CD4-positive, alpha-beta T cell (primary cell): ENCODE data around the gene ZSCAN25. TPM values are rescaled to one million over a fixed set of nuclear protein-coding genes. Genes with fewer than 3 reads are reported as not detected.

Source experiments
- ATAC-seq: fragments of 200-7000 bp; cut with Tn5 transposase; one replicate; pipeline ENCODE4 v1.10.0; 2022; ENCODE audit warnings: mild to moderate bottlenecking; ENCODE audit not compliant: poor library complexity
- CTCF ChIA-PET: fragments of 350-600 bp; sonication (Branson Sonifier 250); formaldehyde crosslinking; loops from one replicate; lab custom pipeline; 2021; ENCODE audit warnings: antibody characterized with exemption, inconsistent platforms; lab: Charles Lee
- POLR2A ChIA-PET: fragments of 350-600 bp; sonication (Branson Sonifier 250); formaldehyde crosslinking; loops from one replicate; lab custom pipeline; 2021; ENCODE audit warnings: antibody characterized with exemption, inconsistent platforms; lab: Charles Lee
- DNase-seq, 14 experiments: peaks; one replicate each; pipeline ENCODE4 v3.0.0-alpha.2; 2013 to 2020; ENCODE audit warnings: mixed read lengths in 2 of 14
- H3K27ac ChIP-seq, 2 donors: one replicate each; pipeline versions ENCODE4 v1.5.1 to v1.7.0; 2013; ENCODE audit warnings: low read length in 2 of 2, low read depth in 1 of 2, mild to moderate bottlenecking in 1 of 2
- H3K27me3 ChIP-seq, 2 experiments: 1 replicate in 1 of 2; 2 replicates in 1 of 2; pipeline versions ENCODE4 v1.6.1 to v1.7.0; 2013; ENCODE audit warnings: low read length in 2 of 2, control low read depth in 1 of 2, mild to moderate bottlenecking in 1 of 2, moderate library complexity in 1 of 2; ENCODE audit not compliant: insufficient read depth in 2 of 2, control insufficient read depth in 1 of 2
- H3K36me3 ChIP-seq: one replicate; pipeline ENCODE4 v1.6.1; 2013; ENCODE audit warnings: low read length, control low read depth; ENCODE audit not compliant: insufficient read depth
- H3K4me1 ChIP-seq: one replicate; pipeline ENCODE4 v1.6.1; 2013; ENCODE audit warnings: low read length, control low read depth; ENCODE audit not compliant: insufficient read depth
- H3K4me3 ChIP-seq: one replicate; pipeline ENCODE4 v1.5.1; 2013; ENCODE audit warnings: mild to moderate bottlenecking, low read length, moderate library complexity
- H3K9me3 ChIP-seq, 2 experiments: 1 replicate in 1 of 2; 2 replicates in 1 of 2; pipeline versions ENCODE4 v1.6.1 to v1.7.0; 2013; ENCODE audit warnings: low read length in 2 of 2, mild to moderate bottlenecking in 2 of 2, control low read depth in 1 of 2, moderate library complexity in 1 of 2; ENCODE audit not compliant: control insufficient read depth in 1 of 2, insufficient read depth in 1 of 2
- H3K27ac Mint-ChIP-seq: one replicate; pipeline ENCODE4 v1.8.0; 2020; ENCODE audit warnings: mixed read lengths
- H3K27me3 Mint-ChIP-seq: one replicate; pipeline ENCODE4 v1.8.0; 2021; ENCODE audit warnings: mixed read lengths
- H3K36me3 Mint-ChIP-seq: one replicate; pipeline ENCODE4 v1.8.0; 2021; ENCODE audit warnings: low read depth, mixed read lengths
- H3K4me1 Mint-ChIP-seq: one replicate; pipeline ENCODE4 v1.8.0; 2021; ENCODE audit warnings: low read depth, mixed read lengths
- H3K4me3 Mint-ChIP-seq: one replicate; pipeline ENCODE4 v1.8.0; 2020; ENCODE audit warnings: mild to moderate bottlenecking, mixed read lengths
- H3K9me3 Mint-ChIP-seq: one replicate; pipeline ENCODE4 v1.8.0; 2020; ENCODE audit warnings: mixed read lengths
- intact Hi-C, 2 experiments: fragments of 100-400 bp; cut with DNase I in 1 of 2; cut with micrococcal nuclease in 1 of 2; formaldehyde crosslinking; loops; one replicate each; pipeline versions ENCODE4 v1.15.1 to v1.9.0; 2023 to 2025; cut with DNase I, micrococcal nuclease
- total RNA-seq, 174 experiments: library from RNA in 2 of 174; stranded (reverse) in 2 of 174; gene quantifications; one replicate each; pipeline ENCODE4 v1.2.3 and lab custom pipeline; 2021 to 2026
- TF ChIP-seq, protein P1 (sequence below): fragments of 200-600 bp; IDR thresholded peaks from one replicate; pipeline ENCODE4 v1.8.0; 2022; ENCODE audit warnings: antibody characterized with exemption, mild to moderate bottlenecking

ZSCAN25 gene
- total RNA-seq, 2 experiments from 2014 or later = 41.5 to 44.2 TPM

DNA sequence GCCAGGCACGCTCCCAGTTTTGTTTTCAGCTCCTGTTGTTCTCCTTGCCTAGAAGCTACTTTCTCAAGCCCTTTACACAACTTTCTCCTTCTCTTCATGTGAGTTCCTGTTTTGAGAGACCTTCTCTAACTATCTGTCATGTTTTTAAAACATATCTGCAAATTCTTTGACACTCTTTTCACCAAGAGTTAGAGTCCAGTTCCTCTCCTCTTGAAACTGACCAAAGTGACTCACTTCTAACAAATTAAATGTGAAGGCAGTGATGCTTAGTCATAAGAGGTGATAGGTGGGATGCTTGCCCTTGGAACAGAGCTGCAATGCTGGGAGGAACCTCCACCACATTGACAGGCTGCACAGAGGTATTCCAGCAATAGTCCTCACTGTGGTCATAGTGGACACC is 25.3 kb downstream of the ZSCAN25 start:
- Mint-ChIP-seq H3K4me3 (no peak overlapping the region), H3K9me3 (no peaks in the 10 kb centered on the region), H3K36me3 (peaks cover 70% of the 10 kb centered on the region), H3K27ac (no peak overlapping the region), H3K27me3 (no peaks in the 10 kb centered on the region), H3K4me1 (no peaks in the 10 kb centered on the region)
- CTCF ChIA-PET = no interaction called here
- Histone ChIP-seq H3K27ac (no peak overlapping the region), H3K4me1 (no peaks in the 10 kb centered on the region), H3K9me3 (no peaks in the 10 kb centered on the region), H3K4me3 (no peak overlapping the region), H3K36me3 (peaks cover 9% of the 10 kb centered on the region), H3K27me3 (no peaks in the 10 kb centered on the region)
- no peak for ATAC-seq
- intact Hi-C loops = no loop called here
- POLR2A ChIA-PET = no interaction called here
- TF ChIP-seq, protein P1, sequence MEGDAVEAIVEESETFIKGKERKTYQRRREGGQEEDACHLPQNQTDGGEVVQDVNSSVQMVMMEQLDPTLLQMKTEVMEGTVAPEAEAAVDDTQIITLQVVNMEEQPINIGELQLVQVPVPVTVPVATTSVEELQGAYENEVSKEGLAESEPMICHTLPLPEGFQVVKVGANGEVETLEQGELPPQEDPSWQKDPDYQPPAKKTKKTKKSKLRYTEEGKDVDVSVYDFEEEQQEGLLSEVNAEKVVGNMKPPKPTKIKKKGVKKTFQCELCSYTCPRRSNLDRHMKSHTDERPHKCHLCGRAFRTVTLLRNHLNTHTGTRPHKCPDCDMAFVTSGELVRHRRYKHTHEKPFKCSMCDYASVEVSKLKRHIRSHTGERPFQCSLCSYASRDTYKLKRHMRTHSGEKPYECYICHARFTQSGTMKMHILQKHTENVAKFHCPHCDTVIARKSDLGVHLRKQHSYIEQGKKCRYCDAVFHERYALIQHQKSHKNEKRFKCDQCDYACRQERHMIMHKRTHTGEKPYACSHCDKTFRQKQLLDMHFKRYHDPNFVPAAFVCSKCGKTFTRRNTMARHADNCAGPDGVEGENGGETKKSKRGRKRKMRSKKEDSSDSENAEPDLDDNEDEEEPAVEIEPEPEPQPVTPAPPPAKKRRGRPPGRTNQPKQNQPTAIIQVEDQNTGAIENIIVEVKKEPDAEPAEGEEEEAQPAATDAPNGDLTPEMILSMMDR = no peak
- DNase-seq = no peak

DNA sequence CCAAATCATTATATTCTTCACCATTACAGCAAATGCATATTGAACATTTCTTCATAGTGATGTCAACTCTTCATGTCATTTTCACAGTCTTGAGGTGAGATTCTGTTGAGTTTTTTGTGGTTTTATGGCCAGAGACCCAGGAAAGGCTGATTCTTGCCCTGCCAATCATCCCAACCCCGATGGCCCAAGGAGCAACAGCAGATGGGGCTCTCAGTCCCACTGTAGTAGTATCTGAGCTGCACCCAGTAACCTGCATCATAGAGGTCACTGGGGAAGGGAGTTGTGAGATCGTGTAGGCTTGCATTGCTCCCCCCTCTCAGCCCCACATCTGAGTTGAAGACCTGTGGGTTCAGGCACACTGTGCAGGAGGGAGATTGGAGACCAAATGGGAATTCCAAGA is 26.7 kb downstream of the ZSCAN25 start:
- Histone ChIP-seq H3K9me3 (no peaks in the 10 kb centered on the region), H3K4me3 (no peak overlapping the region), H3K27ac (no peak overlapping the region), H3K36me3 (peaks cover 7% of the 10 kb centered on the region), H3K4me1 (no peaks in the 10 kb centered on the region), H3K27me3 (no peaks in the 10 kb centered on the region)
- CTCF ChIA-PET = no interaction called here
- TF ChIP-seq, protein P1 = no peak
- Mint-ChIP-seq H3K27ac (no peak overlapping the region), H3K4me1 (no peaks in the 10 kb centered on the region), H3K36me3 (peaks cover 80% of the 10 kb centered on the region), H3K27me3 (no peaks in the 10 kb centered on the region), H3K4me3 (no peak overlapping the region), H3K9me3 (no peaks in the 10 kb centered on the region)
- POLR2A ChIA-PET = no interaction called here
- intact Hi-C loops = no loop called here
- no peak for DNase-seq
- ATAC-seq = no peak

DNA sequence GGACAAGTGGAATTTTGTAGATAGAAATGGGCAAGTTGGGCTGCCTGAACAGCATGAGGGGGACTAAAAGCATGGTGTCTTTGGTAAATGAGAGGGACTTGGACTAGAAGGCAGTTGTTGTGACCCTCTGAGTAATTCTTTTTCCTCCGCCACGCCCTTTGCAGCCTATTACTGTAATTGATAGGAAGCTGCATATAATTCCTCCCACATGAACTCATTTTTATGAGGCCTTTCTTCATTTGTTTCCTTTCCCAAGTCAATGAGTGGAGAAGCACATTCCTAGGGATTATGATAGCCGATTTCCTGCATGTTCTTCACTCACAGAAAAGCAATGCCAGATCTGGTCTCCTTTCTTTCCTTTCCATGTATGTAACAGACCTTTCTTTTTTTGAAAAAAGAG is 27.7 kb downstream of the ZSCAN25 start:
- Mint-ChIP-seq H3K36me3 (peaks cover 80% of the 10 kb centered on the region), H3K4me1 (no peaks in the 10 kb centered on the region), H3K27me3 (no peaks in the 10 kb centered on the region), H3K4me3 (no peak overlapping the region), H3K27ac (no peak overlapping the region), H3K9me3 (no peaks in the 10 kb centered on the region)
- no peak overlapping the region for H3K4me3 ChIP-seq
- DNase-seq = no peak
- intact Hi-C loops = no loop called here
- ChIA-PET CTCF (no interaction called here), POLR2A (no interaction called here)
- H3K9me3 ChIP-seq = no peaks in the 10 kb centered on the region
- TF ChIP-seq, protein P1 = no peak
- H3K4me1 ChIP-seq = no peaks in the 10 kb centered on the region
- no peak for ATAC-seq
- H3K27ac ChIP-seq = no peak overlapping the region
- peaks cover 6% of the 10 kb centered on the region for H3K36me3 ChIP-seq
- no peaks in the 10 kb centered on the region for H3K27me3 ChIP-seq
